ENCODE measurements around the gene UBE2J2. TPM values are rescaled to one million over a fixed set of nuclear protein-coding genes. Genes with fewer than 3 reads are reported as not detected.

UBE2J2 gene
- total and polyA plus RNA-seq, 2 of the 13 experiments (the other 11 are each of a cell fraction or from before 2014, with no cell fraction given): 25.4 to 29.4 TPM

DNA sequence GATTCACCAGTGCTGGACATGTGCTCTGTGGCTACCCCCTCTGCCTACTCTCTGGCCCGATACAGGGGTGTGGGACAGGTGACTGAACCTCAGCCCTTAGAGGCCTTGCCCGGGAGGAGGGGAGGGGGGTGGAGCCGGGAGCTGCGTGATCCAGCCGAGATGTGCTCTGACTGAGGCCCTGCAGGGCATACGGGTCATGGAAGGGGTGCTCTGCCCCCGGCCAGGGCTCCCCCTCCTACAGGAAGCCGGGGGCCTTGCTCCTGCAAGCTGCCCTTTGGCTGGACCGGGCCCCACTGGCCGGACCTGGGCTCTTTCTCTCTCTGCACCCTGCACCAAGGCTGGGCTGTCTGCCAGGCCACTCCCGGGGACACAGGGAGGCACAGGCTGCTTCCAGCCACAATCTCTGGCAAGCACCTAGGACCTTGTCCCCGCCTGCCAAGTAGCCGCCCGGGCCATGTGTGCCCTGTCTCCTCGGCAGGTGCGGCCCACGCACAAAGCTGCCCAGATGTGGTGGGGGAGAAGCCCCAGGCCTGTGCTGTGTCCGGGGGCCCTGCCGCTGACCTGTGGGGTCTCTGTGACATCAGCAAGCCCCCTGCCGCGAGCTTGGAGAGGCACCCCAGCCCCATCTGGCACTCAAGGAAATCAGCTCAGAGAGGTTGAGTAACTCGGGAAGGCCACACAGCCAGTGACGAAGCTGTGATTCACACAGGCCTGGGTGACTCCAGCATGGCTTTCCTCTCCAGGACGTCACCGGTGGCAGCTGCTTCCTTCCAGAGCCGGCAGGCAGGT lies 8.1 kb upstream of the UBE2J2 start (continued):
- TF ChIP-seq, protein P1, sequence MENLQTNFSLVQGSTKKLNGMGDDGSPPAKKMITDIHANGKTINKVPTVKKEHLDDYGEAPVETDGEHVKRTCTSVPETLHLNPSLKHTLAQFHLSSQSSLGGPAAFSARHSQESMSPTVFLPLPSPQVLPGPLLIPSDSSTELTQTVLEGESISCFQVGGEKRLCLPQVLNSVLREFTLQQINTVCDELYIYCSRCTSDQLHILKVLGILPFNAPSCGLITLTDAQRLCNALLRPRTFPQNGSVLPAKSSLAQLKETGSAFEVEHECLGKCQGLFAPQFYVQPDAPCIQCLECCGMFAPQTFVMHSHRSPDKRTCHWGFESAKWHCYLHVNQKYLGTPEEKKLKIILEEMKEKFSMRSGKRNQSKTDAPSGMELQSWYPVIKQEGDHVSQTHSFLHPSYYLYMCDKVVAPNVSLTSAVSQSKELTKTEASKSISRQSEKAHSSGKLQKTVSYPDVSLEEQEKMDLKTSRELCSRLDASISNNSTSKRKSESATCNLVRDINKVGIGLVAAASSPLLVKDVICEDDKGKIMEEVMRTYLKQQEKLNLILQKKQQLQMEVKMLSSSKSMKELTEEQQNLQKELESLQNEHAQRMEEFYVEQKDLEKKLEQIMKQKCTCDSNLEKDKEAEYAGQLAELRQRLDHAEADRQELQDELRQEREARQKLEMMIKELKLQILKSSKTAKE (CRISPR knock-in tag; IDR thresholded peaks at IDR 0.05; ENCODE audit: borderline replicate concordance): no peak
- TF ChIP-seq GZF1 (CRISPR knock-in tag; IDR thresholded peaks at IDR 0.05): no peak
- TF ChIP-seq, protein P2, sequence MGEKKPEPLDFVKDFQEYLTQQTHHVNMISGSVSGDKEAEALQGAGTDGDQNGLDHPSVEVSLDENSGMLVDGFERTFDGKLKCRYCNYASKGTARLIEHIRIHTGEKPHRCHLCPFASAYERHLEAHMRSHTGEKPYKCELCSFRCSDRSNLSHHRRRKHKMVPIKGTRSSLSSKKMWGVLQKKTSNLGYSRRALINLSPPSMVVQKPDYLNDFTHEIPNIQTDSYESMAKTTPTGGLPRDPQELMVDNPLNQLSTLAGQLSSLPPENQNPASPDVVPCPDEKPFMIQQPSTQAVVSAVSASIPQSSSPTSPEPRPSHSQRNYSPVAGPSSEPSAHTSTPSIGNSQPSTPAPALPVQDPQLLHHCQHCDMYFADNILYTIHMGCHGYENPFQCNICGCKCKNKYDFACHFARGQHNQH (CRISPR knock-in tag; IDR thresholded peaks at IDR 0.05): no peak; the same call in 1 of the 2 replicates
- TF ChIP-seq ZNF652 (CRISPR knock-in tag; IDR thresholded peaks at IDR 0.05; ENCODE audit: borderline replicate concordance, low read depth): no peak
- peak; percentile 48 for TF ChIP-seq ZNF605 (CRISPR knock-in tag; IDR thresholded peaks at IDR 0.05)
- TF ChIP-seq ZNF530 (CRISPR knock-in tag; IDR thresholded peaks at IDR 0.05; ENCODE audit: low read depth): no peak
- TF ChIP-seq ZNF296 (CRISPR knock-in tag; conservative IDR thresholded peaks at IDR 0.05): peak; percentile 33; the same call in 1 of the 2 replicates
- TF ChIP-seq, protein P3, sequence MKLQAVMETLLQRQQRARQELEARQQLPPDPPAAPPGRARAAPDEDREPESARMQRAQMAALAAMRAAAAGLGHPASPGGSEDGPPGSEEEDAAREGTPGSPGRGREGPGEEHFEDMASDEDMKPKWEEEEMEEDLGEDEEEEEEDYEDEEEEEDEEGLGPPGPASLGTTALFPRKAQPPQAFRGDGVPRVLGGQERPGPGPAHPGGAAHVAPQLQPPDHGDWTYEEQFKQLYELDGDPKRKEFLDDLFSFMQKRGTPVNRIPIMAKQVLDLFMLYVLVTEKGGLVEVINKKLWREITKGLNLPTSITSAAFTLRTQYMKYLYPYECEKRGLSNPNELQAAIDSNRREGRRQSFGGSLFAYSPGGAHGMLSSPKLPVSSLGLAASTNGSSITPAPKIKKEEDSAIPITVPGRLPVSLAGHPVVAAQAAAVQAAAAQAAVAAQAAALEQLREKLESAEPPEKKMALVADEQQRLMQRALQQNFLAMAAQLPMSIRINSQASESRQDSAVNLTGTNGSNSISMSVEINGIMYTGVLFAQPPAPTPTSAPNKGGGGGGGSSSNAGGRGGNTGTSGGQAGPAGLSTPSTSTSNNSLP (IDR thresholded peaks at IDR 0.05; ENCODE audit: low read depth, low read length): no peak
- 0 out of 2 replicates have a peak, but pooled peaks have one; percentile 36 for TF ChIP-seq ARNTL (CRISPR knock-in tag; IDR thresholded peaks at IDR 0.05)
- peak; percentile 41; the same call in 1 of the 2 replicates for TF ChIP-seq DMAP1 (CRISPR knock-in tag; IDR thresholded peaks at IDR 0.05)
- peak; percentile 59; the same call in 1 of the 2 replicates for TF ChIP-seq ARNT2 (CRISPR knock-in tag; IDR thresholded peaks at IDR 0.05; ENCODE audit: low read depth)
- TF ChIP-seq NCOA2 (CRISPR knock-in tag; IDR thresholded peaks at IDR 0.05): peak; percentile 43
- no peak for TF ChIP-seq KLF11 (CRISPR knock-in tag; IDR thresholded peaks at IDR 0.05)
- TF ChIP-seq KLF9 (CRISPR knock-in tag; IDR thresholded peaks at IDR 0.05; ENCODE audit: low read depth): no peak
- TF ChIP-seq, protein P4, sequence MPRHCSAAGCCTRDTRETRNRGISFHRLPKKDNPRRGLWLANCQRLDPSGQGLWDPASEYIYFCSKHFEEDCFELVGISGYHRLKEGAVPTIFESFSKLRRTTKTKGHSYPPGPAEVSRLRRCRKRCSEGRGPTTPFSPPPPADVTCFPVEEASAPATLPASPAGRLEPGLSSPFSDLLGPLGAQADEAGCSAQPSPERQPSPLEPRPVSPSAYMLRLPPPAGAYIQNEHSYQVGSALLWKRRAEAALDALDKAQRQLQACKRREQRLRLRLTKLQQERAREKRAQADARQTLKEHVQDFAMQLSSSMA (CRISPR knock-in tag; IDR thresholded peaks at IDR 0.05): peak; percentile 84; the same call in 1 of the 2 replicates
- TF ChIP-seq, protein P5, sequence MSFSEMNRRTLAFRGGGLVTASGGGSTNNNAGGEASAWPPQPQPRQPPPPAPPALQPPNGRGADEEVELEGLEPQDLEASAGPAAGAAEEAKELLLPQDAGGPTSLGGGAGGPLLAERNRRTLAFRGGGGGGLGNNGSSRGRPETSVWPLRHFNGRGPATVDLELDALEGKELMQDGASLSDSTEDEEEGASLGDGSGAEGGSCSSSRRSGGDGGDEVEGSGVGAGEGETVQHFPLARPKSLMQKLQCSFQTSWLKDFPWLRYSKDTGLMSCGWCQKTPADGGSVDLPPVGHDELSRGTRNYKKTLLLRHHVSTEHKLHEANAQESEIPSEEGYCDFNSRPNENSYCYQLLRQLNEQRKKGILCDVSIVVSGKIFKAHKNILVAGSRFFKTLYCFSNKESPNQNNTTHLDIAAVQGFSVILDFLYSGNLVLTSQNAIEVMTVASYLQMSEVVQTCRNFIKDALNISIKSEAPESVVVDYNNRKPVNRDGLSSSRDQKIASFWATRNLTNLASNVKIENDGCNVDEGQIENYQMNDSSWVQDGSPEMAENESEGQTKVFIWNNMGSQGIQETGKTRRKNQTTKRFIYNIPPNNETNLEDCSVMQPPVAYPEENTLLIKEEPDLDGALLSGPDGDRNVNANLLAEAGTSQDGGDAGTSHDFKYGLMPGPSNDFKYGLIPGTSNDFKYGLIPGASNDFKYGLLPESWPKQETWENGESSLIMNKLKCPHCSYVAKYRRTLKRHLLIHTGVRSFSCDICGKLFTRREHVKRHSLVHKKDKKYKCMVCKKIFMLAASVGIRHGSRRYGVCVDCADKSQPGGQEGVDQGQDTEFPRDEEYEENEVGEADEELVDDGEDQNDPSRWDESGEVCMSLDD (CRISPR knock-in tag; IDR thresholded peaks at IDR 0.05; ENCODE audit: borderline replicate concordance): peak; percentile 90
- TF ChIP-seq, protein P6, sequence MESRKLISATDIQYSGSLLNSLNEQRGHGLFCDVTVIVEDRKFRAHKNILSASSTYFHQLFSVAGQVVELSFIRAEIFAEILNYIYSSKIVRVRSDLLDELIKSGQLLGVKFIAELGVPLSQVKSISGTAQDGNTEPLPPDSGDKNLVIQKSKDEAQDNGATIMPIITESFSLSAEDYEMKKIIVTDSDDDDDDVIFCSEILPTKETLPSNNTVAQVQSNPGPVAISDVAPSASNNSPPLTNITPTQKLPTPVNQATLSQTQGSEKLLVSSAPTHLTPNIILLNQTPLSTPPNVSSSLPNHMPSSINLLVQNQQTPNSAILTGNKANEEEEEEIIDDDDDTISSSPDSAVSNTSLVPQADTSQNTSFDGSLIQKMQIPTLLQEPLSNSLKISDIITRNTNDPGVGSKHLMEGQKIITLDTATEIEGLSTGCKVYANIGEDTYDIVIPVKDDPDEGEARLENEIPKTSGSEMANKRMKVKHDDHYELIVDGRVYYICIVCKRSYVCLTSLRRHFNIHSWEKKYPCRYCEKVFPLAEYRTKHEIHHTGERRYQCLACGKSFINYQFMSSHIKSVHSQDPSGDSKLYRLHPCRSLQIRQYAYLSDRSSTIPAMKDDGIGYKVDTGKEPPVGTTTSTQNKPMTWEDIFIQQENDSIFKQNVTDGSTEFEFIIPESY (CRISPR knock-in tag; IDR thresholded peaks at IDR 0.05): peak; percentile 39; the same call in 1 of the 2 replicates

Measured in HepG2 (cell line).